Measurements from ENCODE around the gene SFSWAP. TPM values are rescaled to one million over a fixed set of nuclear protein-coding genes. Genes with fewer than 3 reads are reported as not detected.
A peak's percentile ranks its signal among the peaks of the same experiment; 100 is the strongest.

The SFSWAP gene
- total RNA-seq, 1 donor from 2014 or later, result 81.2 TPM

DNA sequence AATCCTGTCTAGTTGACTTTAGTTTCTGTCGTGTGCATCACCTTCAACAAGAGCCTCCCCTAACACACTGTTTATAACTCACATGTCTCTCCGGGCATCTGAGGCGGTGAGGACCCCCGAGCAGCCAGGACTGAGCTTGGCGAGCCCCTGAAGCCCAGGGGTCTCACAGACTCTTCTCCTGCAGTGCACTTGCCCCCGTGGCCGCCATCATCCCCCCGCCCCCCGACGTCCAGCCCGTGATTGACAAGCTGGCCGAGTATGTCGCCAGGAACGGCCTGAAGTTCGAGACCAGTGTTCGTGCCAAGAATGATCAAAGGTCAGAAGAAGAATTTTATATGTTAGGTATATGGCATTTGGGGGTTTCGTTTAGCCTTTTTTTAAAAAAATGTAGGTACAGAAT is 43.3 kb downstream of the SFSWAP start:
- no peak for DNase-seq
- Mint-ChIP-seq H3K4me3 (ENCODE audit: unreplicated experiment) (no peak overlapping the region), H3K27me3 (ENCODE audit: unreplicated experiment) (peaks cover 3% of the 10 kb centered on the region), H3K9me3 (ENCODE audit: unreplicated experiment) (no peaks in the 10 kb centered on the region), H3K4me1 (ENCODE audit: low read depth, unreplicated experiment) (no peaks in the 10 kb centered on the region), H3K36me3 (ENCODE audit: unreplicated experiment) (no peaks in the 10 kb centered on the region), H3K27ac (ENCODE audit: unreplicated experiment) (no peak overlapping the region)
- TF ChIP-seq, protein P1, sequence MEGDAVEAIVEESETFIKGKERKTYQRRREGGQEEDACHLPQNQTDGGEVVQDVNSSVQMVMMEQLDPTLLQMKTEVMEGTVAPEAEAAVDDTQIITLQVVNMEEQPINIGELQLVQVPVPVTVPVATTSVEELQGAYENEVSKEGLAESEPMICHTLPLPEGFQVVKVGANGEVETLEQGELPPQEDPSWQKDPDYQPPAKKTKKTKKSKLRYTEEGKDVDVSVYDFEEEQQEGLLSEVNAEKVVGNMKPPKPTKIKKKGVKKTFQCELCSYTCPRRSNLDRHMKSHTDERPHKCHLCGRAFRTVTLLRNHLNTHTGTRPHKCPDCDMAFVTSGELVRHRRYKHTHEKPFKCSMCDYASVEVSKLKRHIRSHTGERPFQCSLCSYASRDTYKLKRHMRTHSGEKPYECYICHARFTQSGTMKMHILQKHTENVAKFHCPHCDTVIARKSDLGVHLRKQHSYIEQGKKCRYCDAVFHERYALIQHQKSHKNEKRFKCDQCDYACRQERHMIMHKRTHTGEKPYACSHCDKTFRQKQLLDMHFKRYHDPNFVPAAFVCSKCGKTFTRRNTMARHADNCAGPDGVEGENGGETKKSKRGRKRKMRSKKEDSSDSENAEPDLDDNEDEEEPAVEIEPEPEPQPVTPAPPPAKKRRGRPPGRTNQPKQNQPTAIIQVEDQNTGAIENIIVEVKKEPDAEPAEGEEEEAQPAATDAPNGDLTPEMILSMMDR (IDR thresholded peaks at IDR 0.05; ENCODE audit: partially characterized antibody, unreplicated experiment), result no peak

DNA sequence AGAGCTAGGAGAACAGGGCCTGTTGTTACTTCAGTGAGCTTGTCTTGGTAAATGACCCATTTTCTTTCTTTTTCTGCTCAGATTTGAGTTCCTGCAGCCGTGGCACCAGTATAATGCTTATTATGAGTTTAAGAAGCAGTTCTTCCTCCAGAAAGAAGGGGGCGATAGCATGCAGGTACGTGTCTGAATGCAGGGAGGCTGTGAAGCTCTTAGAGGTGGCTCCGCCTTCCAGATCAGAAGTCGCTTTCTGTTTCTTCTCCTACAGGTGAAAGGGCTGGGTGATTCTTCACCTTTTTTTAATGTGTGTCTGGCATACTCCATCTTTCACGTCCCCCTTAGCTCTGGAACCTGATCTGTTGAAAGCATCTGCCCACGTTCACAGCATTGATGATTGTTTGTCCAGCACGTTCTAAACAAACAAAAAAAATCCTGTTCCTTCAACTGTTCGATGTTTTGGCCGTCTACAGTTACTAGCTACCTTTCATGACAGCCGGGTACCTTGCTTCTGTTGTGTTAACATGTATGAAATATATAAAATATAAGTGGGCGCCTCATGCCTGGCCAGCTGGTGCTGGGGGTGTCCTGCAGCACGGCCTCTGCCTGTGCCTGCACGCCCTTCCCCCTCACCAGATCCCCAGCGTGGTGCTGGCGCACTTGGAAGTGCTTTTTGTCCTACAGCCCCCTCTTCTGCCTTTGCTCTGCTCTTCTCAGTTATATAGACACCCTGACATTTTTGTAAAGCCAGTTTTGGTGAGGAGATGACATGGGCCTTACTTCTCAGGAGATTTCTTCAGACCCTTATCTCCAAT is 44.6 kb downstream of the SFSWAP start:
- peak overlapping the region; percentile 52 for H3K27ac Mint-ChIP-seq (ENCODE audit: unreplicated experiment)
- H3K27me3 Mint-ChIP-seq (ENCODE audit: unreplicated experiment), result peaks cover under 1% of the 10 kb centered on the region
- no peak for DNase-seq
- H3K36me3 Mint-ChIP-seq (ENCODE audit: unreplicated experiment), result no peaks in the 10 kb centered on the region
- TF ChIP-seq, protein P1 (IDR thresholded peaks at IDR 0.05; ENCODE audit: partially characterized antibody, unreplicated experiment), result peak; percentile 47
- H3K9me3 Mint-ChIP-seq (ENCODE audit: unreplicated experiment), result no peaks in the 10 kb centered on the region
- no peaks in the 10 kb centered on the region for H3K4me1 Mint-ChIP-seq (ENCODE audit: low read depth, unreplicated experiment)
- no peak overlapping the region for H3K4me3 Mint-ChIP-seq (ENCODE audit: unreplicated experiment)

DNA sequence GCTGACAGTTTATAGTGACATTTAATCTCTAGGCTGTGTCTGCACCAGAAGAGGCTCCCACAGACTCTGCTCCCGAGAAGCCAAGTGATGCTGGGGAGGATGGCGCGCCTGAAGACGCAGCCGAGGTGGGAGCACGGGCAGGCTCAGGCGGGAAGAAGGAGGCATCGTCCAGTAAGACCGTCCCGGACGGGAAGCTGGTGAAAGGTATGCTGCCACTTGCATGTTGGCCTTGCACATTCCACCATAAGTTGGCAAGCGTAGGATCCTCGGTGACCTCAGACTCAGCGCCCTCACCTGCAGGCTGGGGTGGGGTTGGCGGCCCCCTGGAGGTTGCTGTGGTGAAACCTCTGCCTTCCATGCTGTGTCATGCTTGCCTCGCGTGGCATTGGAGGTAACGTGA is 45.6 kb downstream of the SFSWAP start:
- Mint-ChIP-seq H3K4me1 (ENCODE audit: low read depth, unreplicated experiment) (no peaks in the 10 kb centered on the region), H3K9me3 (ENCODE audit: unreplicated experiment) (no peaks in the 10 kb centered on the region), H3K36me3 (ENCODE audit: unreplicated experiment) (peaks cover 5% of the 10 kb centered on the region), H3K4me3 (ENCODE audit: unreplicated experiment) (no peak overlapping the region), H3K27me3 (ENCODE audit: unreplicated experiment) (no peaks in the 10 kb centered on the region), H3K27ac (ENCODE audit: unreplicated experiment) (no peak overlapping the region)
- DNase-seq, result no peak
- TF ChIP-seq, protein P1 (IDR thresholded peaks at IDR 0.05; ENCODE audit: partially characterized antibody, unreplicated experiment), result no peak

DNA sequence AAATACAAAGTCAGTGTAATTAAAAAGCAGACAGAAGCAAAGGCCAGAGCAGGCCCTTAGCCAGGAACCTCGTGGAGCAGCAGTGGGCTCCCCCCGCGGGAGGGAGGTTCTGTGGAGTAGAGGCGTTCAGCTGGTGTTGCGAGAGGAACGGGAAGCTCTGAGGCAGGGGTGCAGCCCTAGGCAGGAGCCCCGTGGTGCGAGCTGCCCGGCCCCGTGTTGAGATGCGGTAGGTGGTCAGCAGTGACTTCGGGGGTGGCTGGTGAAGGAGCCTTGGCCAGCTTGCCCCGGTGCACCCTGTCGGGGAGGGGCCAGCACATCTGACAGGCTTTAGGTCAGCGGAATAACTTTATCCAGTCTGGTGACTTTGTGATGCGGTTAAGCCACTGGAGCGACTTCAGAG is 46.2 kb downstream of the SFSWAP start:
- Mint-ChIP-seq H3K9me3 (ENCODE audit: unreplicated experiment) (no peaks in the 10 kb centered on the region), H3K27me3 (ENCODE audit: unreplicated experiment) (no peaks in the 10 kb centered on the region), H3K4me3 (ENCODE audit: unreplicated experiment) (no peak overlapping the region), H3K27ac (ENCODE audit: unreplicated experiment) (no peak overlapping the region), H3K4me1 (ENCODE audit: low read depth, unreplicated experiment) (no peaks in the 10 kb centered on the region), H3K36me3 (ENCODE audit: unreplicated experiment) (peaks cover 6% of the 10 kb centered on the region)
- TF ChIP-seq, protein P1 (IDR thresholded peaks at IDR 0.05; ENCODE audit: partially characterized antibody, unreplicated experiment), result no peak
- no peak for DNase-seq

DNA sequence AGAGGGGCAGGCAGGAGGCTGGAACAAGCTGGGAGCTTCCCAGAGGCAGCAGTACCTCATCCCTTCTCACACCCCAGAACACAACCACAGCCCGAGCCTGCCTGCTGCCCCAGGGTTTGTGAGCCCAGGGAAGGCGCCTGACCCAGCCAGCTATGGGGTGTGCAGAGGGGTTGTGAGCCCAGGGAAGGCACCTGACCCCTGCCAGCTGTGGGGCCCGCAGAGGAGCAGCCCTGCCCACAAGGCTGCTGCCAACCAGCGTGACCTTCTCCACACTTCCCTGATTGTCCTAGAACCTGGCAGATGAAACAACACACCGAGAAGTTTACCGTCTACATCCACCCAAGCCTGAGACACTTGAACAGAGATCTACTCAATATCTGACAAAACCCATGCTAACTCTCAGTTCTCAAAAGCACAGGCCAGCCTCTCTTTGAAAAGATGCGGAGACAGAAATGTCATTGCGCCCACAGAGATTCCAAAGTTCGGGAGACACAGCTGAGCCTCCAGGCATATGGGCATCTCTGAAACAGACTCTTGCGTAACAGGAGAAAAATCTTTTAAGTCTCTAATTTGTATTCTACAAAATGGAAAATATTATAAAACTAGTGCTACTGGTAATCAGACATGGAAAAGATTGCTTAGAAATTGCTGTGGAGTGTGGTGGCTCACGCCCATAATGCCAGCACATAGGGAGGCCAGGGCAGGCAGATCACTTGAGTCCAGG is 47.3 kb downstream of the SFSWAP start:
- Mint-ChIP-seq H3K27ac (ENCODE audit: unreplicated experiment) (no peak overlapping the region), H3K4me1 (ENCODE audit: low read depth, unreplicated experiment) (no peaks in the 10 kb centered on the region), H3K9me3 (ENCODE audit: unreplicated experiment) (no peaks in the 10 kb centered on the region), H3K27me3 (ENCODE audit: unreplicated experiment) (no peaks in the 10 kb centered on the region), H3K4me3 (ENCODE audit: unreplicated experiment) (no peak overlapping the region), H3K36me3 (ENCODE audit: unreplicated experiment) (peaks cover 6% of the 10 kb centered on the region)
- no peak for DNase-seq
- TF ChIP-seq, protein P1 (IDR thresholded peaks at IDR 0.05; ENCODE audit: partially characterized antibody, unreplicated experiment), result no peak

Data from glutamatergic neuron (in vitro differentiated cells).